ENCODE measurements around the gene PRKN. TPM values are rescaled to one million over a fixed set of nuclear protein-coding genes. Genes with fewer than 3 reads are reported as not detected.
"Not testable (repeated sequence)": the region's sequence is repeated elsewhere in the genome, so short reads cannot be mapped to it uniquely, and the experiment has no call there.

PRKN gene
- total RNA-seq, 4 donors from 2014 or later = 5.5 to 17.9 (median 6.8) TPM

- TF ChIP-seq CTCF (IDR thresholded peaks at IDR 0.05) = no peak
- TF ChIP-seq POLR2A (IDR thresholded peaks at IDR 0.05) = no peak
- TF ChIP-seq EP300 (IDR thresholded peaks at IDR 0.05) = no peak
- Histone ChIP-seq H3K36me3 (no peaks in the 10 kb centered on the region), H3K27ac (no peak overlapping the region), H3K9me3 (no peaks in the 10 kb centered on the region), H3K27me3 (no peaks in the 10 kb centered on the region), H3K4me3 (no peak overlapping the region), H3K4me1 (no peaks in the 10 kb centered on the region)
- no peak for DNase-seq (ENCODE audit: low spot score in 2 of 2)
- 89 to 91% methylated on average over 3 of the region's 3 CpGs for WGBS, 2 donors
Measured at GRCh38 chr6:161866570-161866969, 861.0 kb downstream of the PRKN start.

- not testable (repeated sequence) for H3K4me1 ChIP-seq; H3K36me3 ChIP-seq; H3K27me3 ChIP-seq; H3K9me3 ChIP-seq; H3K4me3 ChIP-seq; DNase-seq (ENCODE audit: low spot score in 2 of 2); H3K27ac ChIP-seq
- WGBS, 2 donors = 56 to 92% methylated on average over 2 of the region's 2 CpGs
Measured at GRCh38 chr6:161861061-161861460, 866.5 kb downstream of the PRKN start.

- no peaks in the 10 kb centered on the region for H3K9me3 ChIP-seq
- no peak overlapping the region for H3K27ac ChIP-seq
- no peak for DNase-seq (ENCODE audit: low spot score in 2 of 2)
- TF ChIP-seq EP300 (IDR thresholded peaks at IDR 0.05) (no peak), POLR2A (IDR thresholded peaks at IDR 0.05) (no peak), CTCF (IDR thresholded peaks at IDR 0.05) (no peak)
- no peak overlapping the region for H3K4me3 ChIP-seq
- H3K36me3 ChIP-seq = no peaks in the 10 kb centered on the region
- 84 to 90% methylated on average over 7 of the region's 7 CpGs for WGBS, 2 donors
- H3K4me1 ChIP-seq = no peaks in the 10 kb centered on the region
- no peaks in the 10 kb centered on the region for H3K27me3 ChIP-seq
Measured at GRCh38 chr6:161853657-161854056, 873.9 kb downstream of the PRKN start.

- not testable (repeated sequence) for H3K27ac ChIP-seq
- 90 to 92% methylated on average over 12 of the region's 12 CpGs for WGBS, 2 donors
Measured at GRCh38 chr6:161851486-161851885, 876.1 kb downstream of the PRKN start.

GRCh38 chr6:161850562-161850961 is 877.0 kb downstream of the PRKN start:
- no peaks in the 10 kb centered on the region for H3K4me1 ChIP-seq

More at GRCh38 chr6:161851486-161851885, 876.1 kb downstream of the PRKN start:
- H3K36me3 ChIP-seq; H3K27me3 ChIP-seq; H3K4me3 ChIP-seq; H3K4me1 ChIP-seq; H3K9me3 ChIP-seq; DNase-seq (ENCODE audit: low spot score in 2 of 2): not testable (repeated sequence)

GRCh38 chr6:161847628-161848027 is 879.9 kb downstream of the PRKN start:
- Histone ChIP-seq H3K9me3 (no peaks in the 10 kb centered on the region), H3K4me1 (no peaks in the 10 kb centered on the region), H3K27me3 (no peaks in the 10 kb centered on the region), H3K36me3 (no peaks in the 10 kb centered on the region), H3K27ac (no peak overlapping the region), H3K4me3 (no peak overlapping the region)
- no peak for DNase-seq (ENCODE audit: low spot score in 2 of 2)
- WGBS, 2 donors = 89 to 96% methylated on average over 3 of the region's 3 CpGs
- no peak for TF ChIP-seq CTCF (IDR thresholded peaks at IDR 0.05)
- TF ChIP-seq EP300 (IDR thresholded peaks at IDR 0.05) = no peak
- no peak for TF ChIP-seq POLR2A (IDR thresholded peaks at IDR 0.05)

More at GRCh38 chr6:161850562-161850961, 877.0 kb downstream of the PRKN start:
- WGBS, 2 donors = 69 to 76% methylated on average over 2 of the region's 2 CpGs
- Histone ChIP-seq H3K36me3 (no peaks in the 10 kb centered on the region), H3K9me3 (no peaks in the 10 kb centered on the region), H3K27ac (no peak overlapping the region), H3K27me3 (no peaks in the 10 kb centered on the region), H3K4me3 (no peak overlapping the region)
- TF ChIP-seq POLR2A (IDR thresholded peaks at IDR 0.05) = no peak
- no peak for TF ChIP-seq EP300 (IDR thresholded peaks at IDR 0.05)
- no peak for TF ChIP-seq CTCF (IDR thresholded peaks at IDR 0.05)
- DNase-seq (ENCODE audit: low spot score in 2 of 2) = no peak

Measured in tibial nerve (tissue), 4 donors.